Glutamatergic neuron (in vitro differentiated cells): Measurements from ENCODE around the gene ITIH2. TPM values are rescaled to one million over a fixed set of nuclear protein-coding genes. Genes with fewer than 3 reads are reported as not detected.

ENCODE experiments used
- DNase-seq: peaks from one replicate; pipeline ENCODE4 v3.0.0; 2022
- H3K27ac Mint-ChIP-seq: one replicate; pipeline ENCODE4 v1.8.0; 2020; ENCODE audit warnings: mild to moderate bottlenecking, mixed read lengths, inconsistent platforms; ENCODE audit not compliant: unreplicated experiment
- H3K27me3 Mint-ChIP-seq: one replicate; pipeline ENCODE4 v1.8.0; 2020; ENCODE audit warnings: mild to moderate bottlenecking, moderate library complexity, mixed read lengths, inconsistent platforms; ENCODE audit not compliant: unreplicated experiment
- H3K36me3 Mint-ChIP-seq: one replicate; pipeline ENCODE4 v1.8.0; 2020; ENCODE audit warnings: mild to moderate bottlenecking, mixed read lengths, inconsistent platforms; ENCODE audit not compliant: unreplicated experiment
- H3K4me1 Mint-ChIP-seq: one replicate; pipeline ENCODE4 v1.8.0; 2020; ENCODE audit warnings: mild to moderate bottlenecking, low read depth, mixed read lengths, inconsistent platforms; ENCODE audit not compliant: unreplicated experiment
- H3K4me3 Mint-ChIP-seq: one replicate; pipeline ENCODE4 v1.8.0; 2020; ENCODE audit warnings: mild to moderate bottlenecking, mixed read lengths, inconsistent platforms; ENCODE audit not compliant: unreplicated experiment
- H3K9me3 Mint-ChIP-seq: one replicate; pipeline ENCODE4 v1.8.0; 2020; ENCODE audit warnings: mild to moderate bottlenecking, moderate library complexity, mixed read lengths, inconsistent platforms; ENCODE audit not compliant: unreplicated experiment
- total RNA-seq: library from RNA; stranded (reverse); fragmentation: NEBNext Ultra II Directional; extraction: Animal tissue kit (Norgen Biotek cat#: 25700); gene quantifications from one replicate; pipeline ENCODE4 v1.2.1, GENCODE V29; 2021; ENCODE audit not compliant: unreplicated experiment
- TF ChIP-seq, protein P1 (sequence below): fragments of 200-600 bp; sonication (generic); IDR thresholded peaks from one replicate; pipeline ENCODE4 v1.5.0; 2021; ENCODE audit not compliant: partially characterized antibody, unreplicated experiment

ITIH2 gene
- total RNA-seq, 1 donor from 2014 or later: not detected

GRCh38 chr10:7664707-7665106 lies 38.4 kb upstream of the ITIH2 start:
- Mint-ChIP-seq H3K27ac (no peak overlapping the region), H3K9me3 (peaks cover 3% of the 10 kb centered on the region), H3K4me3 (no peak overlapping the region), H3K36me3 (no peaks in the 10 kb centered on the region), H3K27me3 (peaks cover 22% of the 10 kb centered on the region), H3K4me1 (peaks cover 12% of the 10 kb centered on the region)
- TF ChIP-seq, protein P1, sequence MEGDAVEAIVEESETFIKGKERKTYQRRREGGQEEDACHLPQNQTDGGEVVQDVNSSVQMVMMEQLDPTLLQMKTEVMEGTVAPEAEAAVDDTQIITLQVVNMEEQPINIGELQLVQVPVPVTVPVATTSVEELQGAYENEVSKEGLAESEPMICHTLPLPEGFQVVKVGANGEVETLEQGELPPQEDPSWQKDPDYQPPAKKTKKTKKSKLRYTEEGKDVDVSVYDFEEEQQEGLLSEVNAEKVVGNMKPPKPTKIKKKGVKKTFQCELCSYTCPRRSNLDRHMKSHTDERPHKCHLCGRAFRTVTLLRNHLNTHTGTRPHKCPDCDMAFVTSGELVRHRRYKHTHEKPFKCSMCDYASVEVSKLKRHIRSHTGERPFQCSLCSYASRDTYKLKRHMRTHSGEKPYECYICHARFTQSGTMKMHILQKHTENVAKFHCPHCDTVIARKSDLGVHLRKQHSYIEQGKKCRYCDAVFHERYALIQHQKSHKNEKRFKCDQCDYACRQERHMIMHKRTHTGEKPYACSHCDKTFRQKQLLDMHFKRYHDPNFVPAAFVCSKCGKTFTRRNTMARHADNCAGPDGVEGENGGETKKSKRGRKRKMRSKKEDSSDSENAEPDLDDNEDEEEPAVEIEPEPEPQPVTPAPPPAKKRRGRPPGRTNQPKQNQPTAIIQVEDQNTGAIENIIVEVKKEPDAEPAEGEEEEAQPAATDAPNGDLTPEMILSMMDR: no peak
- DNase-seq: no peak

DNA sequence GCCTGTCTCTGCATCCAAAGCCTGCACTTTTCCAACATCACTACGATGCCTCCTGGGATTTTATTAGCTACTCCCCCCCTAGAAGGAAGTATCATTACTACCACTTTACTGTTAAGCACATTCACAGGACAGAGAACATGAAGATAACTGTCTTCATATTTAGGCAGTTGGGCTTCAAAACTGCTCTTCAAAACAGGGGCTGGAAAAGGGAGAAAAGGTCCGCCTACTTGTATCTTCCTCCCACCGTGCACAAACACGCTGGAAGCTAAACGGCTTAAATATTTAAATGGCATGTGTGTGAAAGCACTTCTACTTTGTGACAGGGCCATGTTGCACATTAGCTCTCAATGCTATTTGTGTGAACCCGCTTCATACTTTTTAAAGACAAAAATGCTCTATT lies 37.3 kb upstream of the ITIH2 start:
- H3K27me3 Mint-ChIP-seq: peaks cover 22% of the 10 kb centered on the region
- H3K9me3 Mint-ChIP-seq: peaks cover 2% of the 10 kb centered on the region

GRCh38 chr10:7666253-7667023 lies 36.7 kb upstream of the ITIH2 start, which contains the start of gene ITIH5:
Gene ITIH5, minus strand, starts transcription at chr10:7666966. Its CDS starts 74 bp downstream, at chr10:7666892.
- Mint-ChIP-seq H3K27me3 (peaks cover 22% of the 10 kb centered on the region), H3K4me1 (peaks cover 12% of the 10 kb centered on the region), H3K36me3 (no peaks in the 10 kb centered on the region), H3K9me3 (peaks cover 2% of the 10 kb centered on the region), H3K4me3 (peak within 1 kb of the TSS; percentile 86), H3K27ac (no peak within 1 kb of the TSS)
- TF ChIP-seq, protein P1: no peak
- peak; percentile 29 for DNase-seq

More for the DNA sequence above, 37.3 kb upstream of the ITIH2 start:
- no peaks in the 10 kb centered on the region for H3K36me3 Mint-ChIP-seq
- no peak for DNase-seq
- TF ChIP-seq, protein P1: no peak
- no peak overlapping the region for H3K27ac Mint-ChIP-seq
- H3K4me1 Mint-ChIP-seq: peaks cover 12% of the 10 kb centered on the region
- peak overlapping the region; percentile 86 for H3K4me3 Mint-ChIP-seq

DNA sequence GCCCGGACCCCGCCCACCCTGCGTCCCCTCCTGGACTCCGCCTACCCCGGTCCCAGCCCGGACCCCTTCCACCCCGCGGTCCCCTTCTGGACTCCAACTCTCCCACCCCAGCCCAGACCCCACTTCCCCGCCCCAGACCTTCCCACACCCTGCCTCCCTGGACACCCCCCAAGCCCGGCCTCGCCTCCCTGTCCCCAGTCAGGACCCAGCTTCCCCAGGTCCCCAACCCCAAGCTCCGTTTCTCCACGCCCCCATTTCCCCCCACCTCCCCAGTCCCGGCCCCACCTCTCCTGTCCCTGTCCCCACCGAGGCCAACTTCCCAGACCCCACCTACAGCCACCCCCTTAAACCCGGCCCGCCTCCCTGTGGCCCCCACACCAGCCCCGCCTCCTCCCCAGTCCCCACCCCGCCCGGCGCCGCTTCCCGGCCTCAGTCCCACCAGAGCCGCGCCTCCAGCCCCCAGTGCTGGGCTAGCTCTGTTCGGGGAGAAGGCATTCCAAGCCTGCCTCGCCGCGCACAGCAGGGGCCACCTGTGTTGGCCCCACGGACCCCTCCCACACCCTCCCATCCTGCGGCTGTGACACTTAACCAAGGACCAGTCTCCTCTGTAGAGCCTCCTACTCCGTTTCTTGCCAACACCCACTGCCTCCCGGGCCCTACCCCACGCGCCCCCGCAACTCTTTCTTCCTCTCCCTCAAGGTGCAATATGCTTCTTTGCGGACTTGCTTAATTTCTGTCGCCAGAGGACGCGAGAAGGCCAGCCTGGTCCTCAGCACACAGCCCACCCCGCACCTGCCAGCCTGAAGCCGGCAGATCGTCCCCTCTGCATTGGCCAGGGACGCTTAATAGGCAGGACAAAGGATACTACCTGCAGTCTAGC lies 35.6 kb upstream of the ITIH2 start:
- Mint-ChIP-seq H3K4me1 (peaks cover 12% of the 10 kb centered on the region), H3K27ac (no peak overlapping the region), H3K27me3 (peaks cover 22% of the 10 kb centered on the region), H3K36me3 (no peaks in the 10 kb centered on the region), H3K9me3 (peaks cover 2% of the 10 kb centered on the region), H3K4me3 (peak overlapping the region; percentile 80)
- DNase-seq: peak; percentile 21
- TF ChIP-seq, protein P1: no peak
